Activated CD4-positive, alpha-beta T cell treated with anti-CD3 and anti-CD28 coated beads for 36 hours (primary cell): ENCODE data around the gene LRRC59. TPM values are rescaled to one million over a fixed set of nuclear protein-coding genes. Genes with fewer than 3 reads are reported as not detected.
A peak's percentile ranks its signal among the peaks of the same experiment; 100 is the strongest.

Source experiments
- ATAC-seq: fragments of 200-7000 bp; cut with Tn5 transposase; one replicate; pipeline ENCODE4 v1.10.0; 2021; ENCODE audit warnings: mild to moderate bottlenecking, moderate library complexity
- CTCF ChIA-PET: fragments of 350-600 bp; sonication (Branson Sonifier 250); formaldehyde crosslinking; loops from one replicate; lab custom pipeline; 2021; ENCODE audit warnings: antibody characterized with exemption; lab: Charles Lee
- POLR2A ChIA-PET: fragments of 350-600 bp; sonication (Branson Sonifier 250); formaldehyde crosslinking; loops from one replicate; lab custom pipeline; 2021; ENCODE audit warnings: antibody characterized with exemption, inconsistent platforms; lab: Charles Lee
- DNase-seq: peaks from one replicate; pipeline ENCODE4 v3.0.0-alpha.2; 2020
- H3K27ac Mint-ChIP-seq: one replicate; pipeline ENCODE4 v1.8.0; 2021; ENCODE audit warnings: mixed read lengths
- H3K27me3 Mint-ChIP-seq: one replicate; pipeline ENCODE4 v1.8.0; 2021; ENCODE audit warnings: mixed read lengths
- H3K36me3 Mint-ChIP-seq: one replicate; pipeline ENCODE4 v1.8.0; 2021; ENCODE audit warnings: low read depth, mixed read lengths
- H3K4me1 Mint-ChIP-seq: one replicate; pipeline ENCODE4 v1.8.0; 2021; ENCODE audit warnings: mixed read lengths
- H3K4me3 Mint-ChIP-seq: one replicate; pipeline ENCODE4 v1.8.0; 2021; ENCODE audit warnings: mild to moderate bottlenecking, moderate library complexity, mixed read lengths
- H3K9me3 Mint-ChIP-seq: one replicate; pipeline ENCODE4 v1.8.0; 2021; ENCODE audit warnings: low read depth, mixed read lengths
- intact Hi-C, 2 experiments: fragments of 100-400 bp; cut with DNase I in 1 of 2; cut with micrococcal nuclease in 1 of 2; formaldehyde crosslinking; loops; one replicate each; pipeline versions ENCODE4 v1.14.2 to v1.15.1; 2022 to 2024; cut with DNase I, micrococcal nuclease
- total RNA-seq, 2 experiments: library from RNA; stranded (reverse); gene quantifications; one replicate each; pipeline ENCODE4 v1.2.3, GENCODE V29; 2021

LRRC59 gene
- 10 to 100 TPM; 74.4 to 82.7 TPM for total RNA-seq

GRCh38 chr17:50397111-50397918, at the start of gene LRRC59:
Gene LRRC59 (minus strand): TSS chr17:50397523. CDS start chr17:50397317, 206 bp downstream.
- CTCF ChIA-PET: interaction anchor here (0.5 to 3.9 kb wide), 40 partner anchors 9 to 746 kb away, joined by 3 to 53 read pairs (median 4); partner anchors contain the start of genes ACSF2, CHAD, EME1 and MRPL27
- intact Hi-C loops: loop anchor here (1.0 to 5.0 kb wide), 11 partner anchors 24 to 311 kb away; partner anchors contain the start of genes ACSF2 (in 1 of the 2), ANKRD40 (in 1 of the 2), EME1 (in 1 of the 2) and MRPL27 (in 1 of the 2)
- Mint-ChIP-seq H3K9me3 (no peaks in the 10 kb centered on the region), H3K27ac (peak within 1 kb of the TSS; percentile 88), H3K36me3 (peaks cover 34% of the 10 kb centered on the region), H3K4me1 (peaks cover 33% of the 10 kb centered on the region), H3K4me3 (peak within 1 kb of the TSS; percentile 93), H3K27me3 (no peaks in the 10 kb centered on the region)
- POLR2A ChIA-PET: interaction anchor here (0.7 to 1.3 kb wide), 10 partner anchors 12 to 81 kb away, joined by 3 to 5 read pairs (median 4); partner anchors contain the start of gene XYLT2
- DNase-seq: peak; percentile 95
- ATAC-seq: peak; percentile 95

GRCh38 chr17:50445730-50446325, 48.5 kb upstream of the LRRC59 start:
- no peak for ATAC-seq
- intact Hi-C loops: no loop called here
- CTCF ChIA-PET: interaction anchor here (1.1 kb wide), 1 partner anchor 13 kb away, joined by 3 read pairs; no protein-coding TSS in a partner anchor
- POLR2A ChIA-PET: interaction anchor here (0.6 kb wide), 1 partner anchor 46 kb away, joined by 3 read pairs; no protein-coding TSS in a partner anchor
- DNase-seq: no peak
- no peaks in the 10 kb centered on the region for H3K27me3 Mint-ChIP-seq
- H3K4me3 Mint-ChIP-seq: no peak overlapping the region
- H3K36me3 Mint-ChIP-seq: no peaks in the 10 kb centered on the region
- H3K4me1 Mint-ChIP-seq: no peaks in the 10 kb centered on the region
- no peak overlapping the region for H3K27ac Mint-ChIP-seq
- H3K9me3 Mint-ChIP-seq: no peaks in the 10 kb centered on the region

DNA sequence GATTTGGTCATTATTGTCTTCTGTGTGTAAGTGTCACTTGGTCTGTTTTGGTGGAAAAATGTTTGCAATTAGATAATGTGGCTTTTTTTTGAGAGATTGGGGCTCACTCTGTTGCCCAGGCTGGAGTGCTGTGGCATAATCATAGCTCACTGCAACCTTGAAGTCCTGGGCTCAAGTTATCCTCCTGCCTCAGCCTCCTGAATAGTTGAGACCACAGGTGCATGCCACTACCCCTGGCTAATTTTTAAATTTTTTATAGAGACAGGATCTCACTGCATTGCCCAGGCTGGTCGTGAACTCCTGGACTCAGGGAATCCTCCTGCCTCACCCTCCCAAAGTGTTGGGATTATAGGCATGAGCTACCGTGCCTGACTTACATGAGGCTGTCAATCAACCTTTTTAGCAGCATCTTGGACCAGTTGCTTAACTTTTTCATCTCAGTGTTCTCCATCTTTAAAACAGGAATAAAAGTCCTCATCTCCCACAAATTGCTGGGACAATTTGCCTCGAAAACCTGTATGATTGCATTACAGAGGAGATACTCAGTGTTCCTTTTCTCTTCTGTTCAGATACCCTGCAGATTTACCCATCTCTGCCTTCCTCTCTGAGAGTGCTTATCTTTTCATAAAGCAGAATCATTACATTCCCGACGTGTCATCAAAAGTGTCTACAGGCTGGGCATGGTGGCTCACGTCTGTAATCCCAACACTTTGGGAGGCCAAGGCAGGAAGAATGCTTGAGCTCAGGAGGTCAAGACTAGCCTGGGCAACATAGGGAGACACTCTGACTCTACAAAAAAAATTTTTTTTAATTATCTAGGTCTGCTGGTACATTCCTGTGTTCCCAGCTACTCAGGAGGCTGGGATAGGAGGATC, 47.8 kb upstream of the LRRC59 start:
- no peaks in the 10 kb centered on the region for H3K9me3 Mint-ChIP-seq
- H3K36me3 Mint-ChIP-seq: no peaks in the 10 kb centered on the region
- no peaks in the 10 kb centered on the region for H3K27me3 Mint-ChIP-seq
- H3K4me3 Mint-ChIP-seq: no peak overlapping the region
- ATAC-seq (no peak), DNase-seq (no peak)
- H3K4me1 Mint-ChIP-seq: no peaks in the 10 kb centered on the region
- intact Hi-C loops: no loop called here
- H3K27ac Mint-ChIP-seq: no peak overlapping the region
- CTCF ChIA-PET: interaction anchor here (1.1 kb wide), 1 partner anchor 12 kb away, joined by 3 read pairs; no protein-coding TSS in a partner anchor
- POLR2A ChIA-PET: no interaction called here

- Mint-ChIP-seq H3K9me3 (no peaks in the 10 kb centered on the region), H3K36me3 (no peaks in the 10 kb centered on the region), H3K27ac (no peak overlapping the region), H3K27me3 (no peaks in the 10 kb centered on the region), H3K4me3 (no peak overlapping the region), H3K4me1 (no peaks in the 10 kb centered on the region)
- intact Hi-C loops: no loop called here
- POLR2A ChIA-PET: no interaction called here
- no peak for DNase-seq
- CTCF ChIA-PET: interaction anchor here (0.5 to 1.7 kb wide), 3 partner anchors 81 to 241 kb away, joined by 4 to 5 read pairs (median 4); no protein-coding TSS in a partner anchor
- no peak for ATAC-seq
Observed at GRCh38 chr17:50443505-50443974, 46.2 kb upstream of the LRRC59 start.

DNA sequence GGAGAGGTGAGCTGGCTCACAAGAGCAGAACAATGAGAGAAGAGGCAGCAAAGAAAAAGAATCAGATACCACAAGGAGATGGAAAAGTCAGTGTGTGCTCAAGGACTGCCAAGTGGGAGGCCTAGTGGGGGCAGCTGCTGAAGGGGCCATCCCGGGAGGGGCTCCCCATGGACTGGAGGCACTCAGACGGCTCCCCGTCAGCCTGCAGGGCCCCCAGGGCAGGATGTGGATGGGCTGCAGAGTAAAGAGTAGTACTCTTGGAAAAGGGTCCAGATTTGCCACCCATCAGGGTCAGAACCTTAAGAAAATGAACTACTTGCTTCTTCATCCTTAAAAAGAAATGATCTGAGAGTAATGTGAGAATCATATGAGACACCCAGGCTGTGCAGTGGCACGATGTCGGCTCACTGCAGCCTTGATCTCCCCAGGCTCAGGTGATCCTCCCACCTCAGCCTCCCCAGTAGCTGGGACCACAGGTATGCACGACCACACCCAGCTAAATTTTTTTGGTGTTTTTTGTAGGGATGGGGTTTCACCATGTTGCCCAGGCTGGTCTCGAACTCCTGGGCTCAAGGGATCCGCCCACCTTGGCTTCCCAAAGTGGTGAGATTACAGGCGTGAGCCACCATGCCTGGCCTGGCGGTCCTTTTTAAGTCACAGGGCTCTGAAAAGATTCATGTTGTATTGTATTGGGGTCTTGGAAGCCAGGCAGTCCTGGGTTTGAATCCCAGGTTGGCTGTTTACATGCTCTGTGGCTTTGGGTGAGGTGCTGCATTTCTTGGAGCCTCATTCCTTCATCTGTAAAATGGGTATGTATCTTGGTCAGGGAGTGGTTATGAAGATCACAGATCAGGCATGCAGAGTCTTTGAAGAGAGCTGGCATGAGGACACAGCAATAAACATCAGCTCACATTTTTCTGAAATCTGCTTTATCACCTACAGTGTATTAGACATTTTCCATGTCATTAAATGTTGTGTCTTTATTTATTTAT, 43.8 kb upstream of the LRRC59 start:
- CTCF ChIA-PET: no interaction called here
- H3K4me3 Mint-ChIP-seq: no peak overlapping the region
- ATAC-seq: no peak
- POLR2A ChIA-PET: no interaction called here
- H3K36me3 Mint-ChIP-seq: no peaks in the 10 kb centered on the region
- no peak for DNase-seq
- no peak overlapping the region for H3K27ac Mint-ChIP-seq
- H3K27me3 Mint-ChIP-seq: no peaks in the 10 kb centered on the region
- intact Hi-C loops: no loop called here
- H3K4me1 Mint-ChIP-seq: no peaks in the 10 kb centered on the region
- H3K9me3 Mint-ChIP-seq: no peaks in the 10 kb centered on the region

GRCh38 chr17:50440172-50440837, 43.0 kb upstream of the LRRC59 start:
- POLR2A ChIA-PET: no interaction called here
- Mint-ChIP-seq H3K9me3 (no peaks in the 10 kb centered on the region), H3K27ac (no peak overlapping the region), H3K4me3 (no peak overlapping the region), H3K4me1 (no peaks in the 10 kb centered on the region), H3K27me3 (no peaks in the 10 kb centered on the region), H3K36me3 (no peaks in the 10 kb centered on the region)
- CTCF ChIA-PET: no interaction called here
- intact Hi-C loops: no loop called here
- DNase-seq (no peak), ATAC-seq (no peak)

- ATAC-seq: no peak
- CTCF ChIA-PET: no interaction called here
- intact Hi-C loops: no loop called here
Observed at GRCh38 chr17:50439008-50439407, 41.7 kb upstream of the LRRC59 start.

DNA sequence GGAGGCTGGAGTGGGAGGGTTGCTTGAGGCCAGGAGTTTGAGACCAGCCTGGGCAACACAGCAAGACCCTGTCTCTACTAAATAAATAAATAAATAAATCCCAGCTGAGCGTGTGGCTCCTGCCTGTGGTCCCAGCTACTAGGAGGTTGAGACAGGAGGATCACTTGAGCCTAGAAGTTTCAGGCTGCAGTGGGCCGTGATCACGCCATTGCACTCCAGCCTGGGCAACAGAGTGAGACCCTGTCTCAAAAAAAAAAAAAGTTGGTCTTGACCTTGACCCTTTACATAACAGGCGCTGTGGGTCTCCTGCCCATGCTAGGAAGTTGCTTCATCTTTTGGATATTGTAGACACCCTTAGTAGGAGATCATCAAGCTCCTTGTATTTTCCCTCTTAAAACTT, 40.1 kb upstream of the LRRC59 start:
- no peak overlapping the region for H3K27ac Mint-ChIP-seq
- intact Hi-C loops: no loop called here
- no peaks in the 10 kb centered on the region for H3K9me3 Mint-ChIP-seq
- ChIA-PET POLR2A (no interaction called here), CTCF (interaction anchor here (0.5 to 0.9 kb wide), 3 partner anchors 40 to 612 kb away, joined by 3 to 4 read pairs (median 4); partner anchors contain the start of gene LRRC59)
- H3K27me3 Mint-ChIP-seq: no peaks in the 10 kb centered on the region
- H3K36me3 Mint-ChIP-seq: no peaks in the 10 kb centered on the region
- DNase-seq (no peak), ATAC-seq (no peak)
- H3K4me1 Mint-ChIP-seq: no peaks in the 10 kb centered on the region
- no peak overlapping the region for H3K4me3 Mint-ChIP-seq

More at GRCh38 chr17:50439008-50439407, 41.7 kb upstream of the LRRC59 start:
- DNase-seq: no peak
- Mint-ChIP-seq H3K36me3 (no peaks in the 10 kb centered on the region), H3K4me1 (no peaks in the 10 kb centered on the region), H3K27me3 (no peaks in the 10 kb centered on the region), H3K27ac (no peak overlapping the region), H3K9me3 (no peaks in the 10 kb centered on the region), H3K4me3 (no peak overlapping the region)
- POLR2A ChIA-PET: no interaction called here

DNA sequence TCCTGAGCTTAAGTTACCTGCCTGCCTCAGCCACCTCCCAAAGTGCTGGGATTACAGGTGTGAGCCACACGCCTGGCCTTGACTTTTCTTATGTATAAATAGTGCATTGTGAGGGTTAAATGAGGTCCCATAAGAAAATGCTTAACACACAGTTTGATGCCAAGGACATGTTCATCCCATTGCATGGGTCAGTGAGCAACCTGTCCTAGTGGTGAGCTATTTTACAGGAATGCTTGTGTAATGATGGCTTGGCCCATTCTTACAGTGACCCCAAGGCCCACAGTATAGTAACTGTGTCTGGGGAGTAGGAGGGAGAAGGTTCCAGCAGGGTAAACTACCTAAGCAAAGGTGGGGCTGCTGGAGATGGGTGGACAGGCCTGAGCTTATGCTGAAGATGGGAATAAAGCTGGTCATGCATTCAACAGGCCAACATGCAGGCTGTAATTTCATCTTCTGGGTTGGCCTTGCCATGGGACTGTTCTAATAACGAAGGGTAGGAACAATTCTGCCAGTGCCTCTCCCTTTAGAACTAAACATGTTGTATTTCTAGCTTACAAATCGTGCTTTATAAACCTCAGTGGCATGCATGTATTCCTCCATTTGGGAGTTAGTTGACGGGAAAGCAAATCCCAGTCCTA, 34.9 kb upstream of the LRRC59 start:
- H3K27me3 Mint-ChIP-seq: no peaks in the 10 kb centered on the region
- DNase-seq (no peak), ATAC-seq (no peak)
- CTCF ChIA-PET: interaction anchor here (0.8 to 2.0 kb wide), 2 partner anchors 35 to 89 kb away, joined by 3 to 6 read pairs; partner anchors contain the start of gene LRRC59
- no peak overlapping the region for H3K4me3 Mint-ChIP-seq
- H3K4me1 Mint-ChIP-seq: peaks cover 6% of the 10 kb centered on the region
- H3K27ac Mint-ChIP-seq: no peak overlapping the region
- H3K9me3 Mint-ChIP-seq: no peaks in the 10 kb centered on the region
- intact Hi-C loops: no loop called here
- POLR2A ChIA-PET: interaction anchor here (0.6 kb wide), 1 partner anchor 35 kb away, joined by 4 read pairs; the partner anchor contains the start of gene LRRC59
- no peaks in the 10 kb centered on the region for H3K36me3 Mint-ChIP-seq
